GM04503 (cell line): ENCODE results near the gene HS6ST1.
"Not testable (repeated sequence)": the region's sequence is repeated elsewhere in the genome, so short reads cannot be mapped to it uniquely, and the experiment has no call there.

Source experiments
- DNase-seq: peaks from one replicate; pipeline ENCODE4 v3.0.0-alpha.2; 2012; ENCODE audit warnings: low read depth

The HS6ST1 gene

GRCh38 chr2:128321784-128322714 lies 3.4 kb upstream of the HS6ST1 start:
- no peak for DNase-seq

- DNase-seq = no peak
Measured at GRCh38 chr2:128320906-128321771, 2.5 kb upstream of the HS6ST1 start.

- DNase-seq = no peak
Measured at GRCh38 chr2:128320192-128320905, 1.7 kb upstream of the HS6ST1 start.

GRCh38 chr2:128319631-128320191 lies 1.0 kb upstream of the HS6ST1 start:
- no peak for DNase-seq

- not testable (repeated sequence) for DNase-seq
Measured at GRCh38 chr2:128318245-128318644, 423 bp downstream of the HS6ST1 start.

GRCh38 chr2:128317899-128318225 lies 806 bp downstream of the HS6ST1 start:
- DNase-seq = not testable (repeated sequence)

GRCh38 chr2:128317181-128317898 lies 1.3 kb downstream of the HS6ST1 start:
- DNase-seq = no peak

GRCh38 chr2:128316777-128317180 lies 1.9 kb downstream of the HS6ST1 start:
- DNase-seq = no peak

- no peak for DNase-seq
Measured at GRCh38 chr2:128315829-128316776, 2.6 kb downstream of the HS6ST1 start.

- no peak for DNase-seq
Measured at GRCh38 chr2:128315122-128315828, 3.4 kb downstream of the HS6ST1 start.

GRCh38 chr2:128314348-128315121 lies 4.1 kb downstream of the HS6ST1 start:
- no peak for DNase-seq

GRCh38 chr2:128313931-128314347 lies 4.7 kb downstream of the HS6ST1 start:
- DNase-seq = no peak

- DNase-seq = no peak
Measured at GRCh38 chr2:128313091-128313836, 5.4 kb downstream of the HS6ST1 start.

- no peak for DNase-seq
Measured at GRCh38 chr2:128312411-128312810, 6.3 kb downstream of the HS6ST1 start.

GRCh38 chr2:128311755-128312341 lies 6.8 kb downstream of the HS6ST1 start:
- DNase-seq = no peak

- no peak for DNase-seq
Measured at GRCh38 chr2:128311216-128311754, 7.4 kb downstream of the HS6ST1 start.

- DNase-seq = no peak
Measured at GRCh38 chr2:128310761-128311160, 7.9 kb downstream of the HS6ST1 start.
